ENCODE measurements around the gene MXRA7. TPM values are rescaled to one million over a fixed set of nuclear protein-coding genes. Genes with fewer than 3 reads are reported as not detected.
A peak's percentile ranks its signal among the peaks of the same experiment; 100 is the strongest.
"Not testable (repeated sequence)": the region's sequence is repeated elsewhere in the genome, so short reads cannot be mapped to it uniquely, and the experiment has no call there.

Gene MXRA7
- total RNA-seq, 1 donor from 2014 or later: 185 TPM

GRCh38 chr17:76720941-76721340 is 10.2 kb upstream of the MXRA7 start:
- intact Hi-C loops (cut with DNase I): no loop called here
- DNase-seq (ENCODE audit: low spot score): no peak

DNA sequence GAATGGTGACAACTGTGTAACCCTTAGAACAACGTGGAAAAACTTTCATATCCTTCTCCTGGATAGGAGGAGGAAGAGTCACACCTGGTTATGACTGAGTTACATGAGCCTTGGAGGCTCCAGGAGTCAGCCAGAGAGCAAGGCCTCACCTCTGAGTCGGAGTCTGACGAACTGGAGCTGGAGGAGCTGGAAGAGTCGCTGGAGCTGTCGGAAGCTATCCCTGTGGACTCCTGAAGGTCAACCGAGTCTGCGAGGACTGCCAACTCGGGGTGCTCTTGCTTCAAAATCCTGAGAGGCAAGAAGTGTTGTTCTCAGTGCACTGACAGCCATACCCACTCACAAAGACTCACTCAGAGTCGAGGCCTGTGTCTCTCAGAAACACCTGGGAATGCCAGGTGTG is 9.4 kb upstream of the MXRA7 start:
- intact Hi-C loops (cut with DNase I): no loop called here
- no peak for DNase-seq (ENCODE audit: low spot score)
- ATAC-seq: no peak

More at GRCh38 chr17:76720941-76721340, 10.2 kb upstream of the MXRA7 start:
- no peak for ATAC-seq

DNA sequence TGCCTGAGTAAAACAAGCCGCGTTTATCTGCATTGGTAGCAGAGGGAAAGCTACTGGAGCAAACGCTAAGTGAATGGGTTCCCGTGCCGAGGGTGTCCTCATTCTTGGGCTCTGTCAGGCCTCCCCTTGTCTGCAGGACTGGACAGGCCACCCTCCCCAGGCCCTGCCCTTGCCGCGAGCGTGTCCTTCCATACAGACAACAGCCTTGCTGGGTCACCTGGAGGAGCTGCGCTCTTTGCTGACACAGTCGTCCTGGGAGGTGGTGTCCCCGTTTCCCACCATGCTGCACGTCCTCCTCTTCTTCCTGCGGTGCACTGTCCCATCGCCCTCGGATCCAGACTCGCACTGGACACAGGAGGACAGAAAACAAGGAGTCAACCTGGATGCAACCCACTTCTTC is 7.8 kb upstream of the MXRA7 start:
- intact Hi-C loops (cut with DNase I): no loop called here
- DNase-seq (ENCODE audit: low spot score) (no peak), ATAC-seq (no peak)

- intact Hi-C loops (cut with DNase I): no loop called here
- DNase-seq (ENCODE audit: low spot score) (no peak), ATAC-seq (no peak)
Measured at GRCh38 chr17:76716839-76717215, 6.1 kb upstream of the MXRA7 start.

DNA sequence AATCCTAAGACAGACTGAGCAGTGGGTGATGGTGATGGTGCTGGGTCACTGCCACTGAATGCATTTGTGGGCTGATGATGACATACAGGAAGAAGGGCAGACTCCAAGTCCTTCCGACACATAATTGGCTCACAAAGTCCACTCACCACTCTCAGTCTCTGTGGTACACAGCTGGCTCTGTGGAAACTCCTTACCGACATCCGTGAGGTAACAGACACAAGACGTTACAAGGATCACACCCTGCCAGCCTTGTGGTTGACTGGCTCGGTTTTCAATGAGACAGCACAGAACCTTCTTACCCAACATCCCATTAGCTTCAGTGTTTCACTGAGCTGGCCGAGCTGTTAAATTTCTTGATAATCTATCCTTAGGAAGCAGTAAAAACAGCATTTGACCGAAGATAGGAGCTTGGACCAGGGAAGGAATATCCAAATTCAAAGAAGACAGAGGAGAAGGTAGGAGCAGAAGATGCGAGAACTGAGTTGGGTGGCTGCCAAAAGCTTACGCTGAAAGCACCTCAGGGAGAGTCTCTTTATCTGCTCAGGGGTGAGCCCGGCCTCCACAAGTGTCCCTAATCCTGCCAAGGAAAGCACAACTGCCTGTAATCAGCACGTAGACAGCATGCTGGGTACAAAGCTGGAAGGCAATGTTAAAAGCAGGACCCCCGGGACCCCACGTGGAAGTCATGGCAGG is 5.5 kb upstream of the MXRA7 start:
- intact Hi-C loops (cut with DNase I): no loop called here
- DNase-seq (ENCODE audit: low spot score): no peak
- ATAC-seq: peak; percentile 72

- ATAC-seq (no peak), DNase-seq (ENCODE audit: low spot score) (peak; percentile 40)
- intact Hi-C loops (cut with DNase I): no loop called here
Measured at GRCh38 chr17:76715496-76715830, 4.7 kb upstream of the MXRA7 start.

DNA sequence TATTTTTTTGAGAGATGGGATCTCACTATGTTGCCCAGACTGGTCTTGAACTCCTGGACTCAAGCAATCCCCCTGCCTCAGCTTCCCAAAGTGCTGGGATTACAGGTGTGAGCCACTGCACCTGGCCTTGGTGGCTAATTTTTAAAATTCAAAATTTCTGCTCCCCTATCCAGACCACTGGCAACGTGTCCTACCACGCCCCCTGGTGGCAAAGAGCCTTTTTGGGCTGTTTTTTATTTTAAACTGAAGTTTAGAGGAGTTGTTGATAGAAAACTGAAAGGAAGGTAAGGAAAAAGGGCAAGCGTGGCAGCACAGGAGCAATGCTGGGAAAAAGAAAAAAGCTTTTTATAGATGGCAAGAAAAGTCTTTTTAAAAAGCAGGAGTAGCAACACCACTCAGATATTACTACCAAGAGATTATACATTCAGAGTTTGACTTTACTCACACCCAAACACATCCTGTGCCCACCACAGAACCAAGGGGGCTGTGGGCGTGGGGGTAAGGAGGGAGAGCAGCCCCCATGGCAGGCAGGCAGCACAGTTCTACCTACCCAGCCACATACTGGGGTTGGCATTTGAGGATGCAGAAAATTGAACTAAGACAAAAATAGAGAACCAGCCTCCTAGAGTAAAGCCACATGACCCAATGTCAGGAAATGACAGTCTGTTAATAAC is 4.2 kb upstream of the MXRA7 start:
- DNase-seq (ENCODE audit: low spot score) (peak; percentile 91), ATAC-seq (peak; percentile 38)
- intact Hi-C loops (cut with DNase I): no loop called here

- intact Hi-C loops (cut with DNase I): no loop called here
- no peak for ATAC-seq
- DNase-seq (ENCODE audit: low spot score): no peak
Measured at GRCh38 chr17:76714336-76714735, 3.6 kb upstream of the MXRA7 start.

GRCh38 chr17:76713765-76714164 is 3.0 kb upstream of the MXRA7 start:
- intact Hi-C loops (cut with DNase I): no loop called here
- DNase-seq (ENCODE audit: low spot score) (no peak), ATAC-seq (no peak)

GRCh38 chr17:76712321-76712720 is 1.6 kb upstream of the MXRA7 start:
- intact Hi-C loops (cut with DNase I); DNase-seq (ENCODE audit: low spot score); ATAC-seq: not testable (repeated sequence)

DNA sequence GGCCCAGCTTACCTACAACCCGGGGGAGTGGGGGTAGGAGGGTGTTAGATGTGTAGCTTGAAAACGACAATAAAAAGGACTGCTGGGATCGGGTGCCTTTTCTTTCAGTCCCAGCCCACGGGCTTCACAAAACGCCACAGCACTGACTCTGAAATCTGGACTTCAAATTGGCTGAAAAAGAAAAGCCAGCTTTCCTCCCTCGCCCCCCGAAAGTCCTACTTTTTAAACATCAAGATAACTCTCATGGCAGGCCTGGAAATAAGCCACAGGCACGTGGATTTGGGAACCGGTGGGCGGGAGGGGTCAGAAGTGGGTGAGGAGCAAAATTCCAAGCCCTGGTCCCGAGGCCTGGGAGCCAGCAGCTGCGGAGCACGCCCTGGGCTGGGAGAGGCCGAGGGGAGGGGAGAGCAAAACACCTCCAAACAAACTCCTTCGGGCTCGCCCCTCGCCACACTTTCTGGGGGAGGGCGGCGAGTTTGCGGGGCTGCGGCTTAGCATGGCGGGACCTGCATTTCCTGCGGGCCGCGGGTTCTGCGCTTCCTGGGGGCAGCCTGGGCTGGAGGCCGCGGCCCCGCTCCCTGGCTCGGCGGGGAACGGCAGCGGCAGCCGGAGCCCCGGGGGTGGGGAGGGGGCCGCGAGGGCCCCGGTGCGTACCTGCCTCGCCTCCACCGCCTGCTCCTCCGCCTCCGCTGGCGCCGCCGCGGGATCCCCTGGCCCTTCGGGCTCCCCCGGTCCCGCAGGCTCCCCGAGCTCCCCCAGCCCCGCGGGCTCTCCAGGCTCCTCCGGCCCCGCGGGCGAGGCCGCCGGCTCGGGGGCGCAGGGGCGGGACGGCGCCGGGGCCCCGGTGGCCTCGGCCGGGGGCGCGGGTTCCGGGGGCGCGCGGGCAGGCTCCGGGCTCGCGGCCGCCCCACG is 558 bp downstream of the MXRA7 start:
- DNase-seq (ENCODE audit: low spot score); intact Hi-C loops (cut with DNase I): not testable (repeated sequence)
- peak; percentile 63 for ATAC-seq

DNA sequence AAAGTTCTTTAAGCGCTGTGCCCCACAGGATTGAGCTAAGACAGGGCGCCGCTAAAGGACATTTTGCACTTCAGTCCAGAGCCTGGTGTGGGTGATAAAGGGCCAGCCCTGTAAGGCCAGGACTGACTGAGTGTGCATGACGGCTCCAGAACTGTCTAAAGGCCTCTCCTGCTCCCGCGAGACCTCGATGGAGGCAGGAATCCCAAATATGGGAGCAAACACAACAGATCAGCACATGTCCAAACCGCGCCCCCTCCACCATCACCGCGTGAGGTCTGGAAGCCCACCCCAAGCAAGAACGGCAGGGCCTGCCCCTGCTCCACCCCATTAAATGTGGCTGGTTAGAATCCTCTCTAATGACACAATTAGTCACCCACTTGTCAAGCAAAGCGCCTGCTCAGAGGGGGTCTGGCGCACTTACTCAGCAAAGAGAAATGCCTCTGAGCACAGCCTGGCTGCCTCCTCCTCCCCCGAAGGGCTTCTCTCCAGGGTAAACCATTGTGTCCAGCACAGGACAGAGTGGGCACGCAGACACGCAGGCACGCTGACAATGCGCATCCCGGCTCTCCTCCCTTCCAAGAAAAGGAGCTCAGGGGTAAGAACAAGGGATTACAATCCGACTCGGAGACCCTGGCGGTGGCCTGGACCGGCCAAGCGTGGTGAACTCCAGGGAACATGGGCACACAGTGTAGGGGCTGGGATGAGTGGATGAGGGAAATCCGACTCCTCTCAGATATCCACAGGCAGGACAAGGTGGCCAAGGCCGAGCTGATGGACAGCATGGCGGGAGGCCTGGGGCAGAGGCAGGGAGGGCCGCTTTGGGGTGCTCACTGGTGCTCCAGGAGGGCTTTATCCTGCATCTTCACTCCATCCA is 1.5 kb downstream of the MXRA7 start:
- intact Hi-C loops (cut with DNase I): no loop called here
- ATAC-seq (peak; percentile 85), DNase-seq (ENCODE audit: low spot score) (peak; percentile 88)

GRCh38 chr17:76707985-76708807 is 2.6 kb downstream of the MXRA7 start:
- peak; percentile 28 for ATAC-seq
- no peak for DNase-seq (ENCODE audit: low spot score)
- intact Hi-C loops (cut with DNase I): no loop called here

- ATAC-seq: no peak
- intact Hi-C loops (cut with DNase I): no loop called here
- DNase-seq (ENCODE audit: low spot score): no peak
Measured at GRCh38 chr17:76706817-76707216, 3.9 kb downstream of the MXRA7 start.

GRCh38 chr17:76704805-76705204 is 6.0 kb downstream of the MXRA7 start:
- no peak for DNase-seq (ENCODE audit: low spot score)
- intact Hi-C loops (cut with DNase I): no loop called here
- ATAC-seq: no peak

DNA sequence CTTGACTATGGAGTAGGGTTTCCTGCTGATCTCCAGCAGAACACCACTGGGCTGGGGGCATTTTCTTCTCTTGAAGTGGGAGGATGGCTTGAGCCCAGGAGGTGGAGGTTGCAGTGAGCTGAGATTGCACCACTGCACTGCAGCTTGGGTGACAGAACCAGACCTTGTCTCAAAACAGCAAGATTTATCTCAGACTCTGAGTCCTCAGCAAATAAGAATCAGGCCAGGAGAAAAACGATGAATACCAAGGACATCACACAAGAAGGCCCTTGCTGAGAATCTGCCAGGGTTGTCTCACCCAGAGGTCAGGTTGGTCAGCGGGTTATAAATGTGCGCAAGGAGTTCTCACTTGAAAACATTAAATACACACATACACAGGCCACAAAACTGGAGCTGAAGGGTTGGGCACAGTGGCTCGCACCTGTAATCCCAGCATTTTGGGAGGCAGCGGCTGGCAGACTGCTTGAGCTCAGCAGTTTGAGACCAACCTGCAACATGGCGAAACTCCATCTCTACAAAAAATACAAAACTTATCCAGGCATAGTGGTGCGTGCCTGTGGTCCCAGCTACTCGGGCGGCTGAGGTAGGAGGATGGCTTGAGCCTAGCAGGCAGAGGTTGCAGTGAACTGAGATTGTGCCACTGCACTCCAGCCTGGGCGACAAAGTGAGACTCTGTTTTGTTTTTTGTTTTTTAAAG is 7.7 kb downstream of the MXRA7 start:
- no peak for ATAC-seq
- intact Hi-C loops (cut with DNase I): no loop called here
- DNase-seq (ENCODE audit: low spot score): no peak

DNA sequence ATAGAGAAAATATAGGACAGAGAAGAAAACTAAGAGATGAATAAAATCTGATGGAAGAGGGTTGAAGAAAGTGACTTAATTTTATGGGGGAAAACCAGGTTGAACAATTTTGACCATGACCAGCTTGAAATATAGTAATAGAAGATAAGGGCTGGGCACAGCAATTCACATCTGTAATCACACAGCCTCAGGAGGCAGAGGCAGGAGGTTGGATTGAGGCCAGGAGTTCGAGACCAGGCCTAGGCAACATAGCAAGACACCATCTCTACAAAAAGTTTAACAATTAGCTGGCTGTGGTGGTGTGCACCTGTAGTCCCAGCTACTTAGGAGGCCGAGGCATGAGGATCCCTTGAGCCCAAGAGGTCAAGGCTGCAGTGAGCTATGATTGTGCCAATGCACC is 8.7 kb downstream of the MXRA7 start:
- no peak for ATAC-seq
- intact Hi-C loops (cut with DNase I): no loop called here
- no peak for DNase-seq (ENCODE audit: low spot score)

Data from sciatic nerve (tissue), 2 donors.